Fibroblast of lung (primary cell): Measurements from ENCODE around the gene DNASE1.

Experiments
- EZH2 ChIP-seq: IDR thresholded peaks from 2 replicates; pipeline ENCODE4 v1.5.1; 2012; ENCODE audit warnings: low read length, control low read depth, mild to moderate bottlenecking; ENCODE audit errors: missing control alignments
- TF ChIP-seq, protein P1 (sequence below), 2 donors: IDR thresholded peaks in 1 of 2; conservative IDR thresholded peaks in 1 of 2; 1 replicate in 1 of 2; 2 replicates in 1 of 2; pipeline ENCODE4 v1.5.1; 2011 to 2012; ENCODE audit warnings: low read length in 2 of 2, control low read depth in 1 of 2, inconsistent platforms in 1 of 2, low read depth in 1 of 2, mild to moderate bottlenecking in 1 of 2

DNA sequence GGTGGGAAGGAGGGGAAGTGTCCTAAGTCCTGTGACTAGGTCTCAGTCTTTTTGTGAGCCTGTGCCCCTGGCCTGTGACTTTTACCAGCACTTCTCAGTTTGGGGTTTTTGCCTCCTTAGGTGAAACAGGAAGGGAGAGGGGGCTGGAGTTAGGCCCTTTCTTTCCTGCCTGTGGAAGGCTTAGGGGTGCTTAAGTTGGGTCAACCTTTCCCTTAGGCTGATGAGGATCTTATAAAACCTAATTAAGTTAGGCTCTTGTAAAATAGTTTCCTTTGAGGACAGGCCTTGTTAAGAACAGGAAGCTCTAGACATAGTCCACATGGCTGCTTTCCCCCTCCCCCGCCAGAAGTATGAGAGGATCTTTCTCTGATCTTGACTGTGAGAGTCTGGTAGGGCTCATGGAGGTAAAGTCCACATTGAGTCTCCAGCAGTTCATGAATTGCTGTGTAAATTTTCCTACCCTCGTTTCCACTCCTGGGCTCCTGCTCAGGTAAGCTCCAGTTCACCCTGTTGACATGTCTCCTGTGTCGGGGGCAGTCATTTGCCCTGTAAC, 17.0 kb upstream of the DNASE1 start:
- TF ChIP-seq, protein P1, sequence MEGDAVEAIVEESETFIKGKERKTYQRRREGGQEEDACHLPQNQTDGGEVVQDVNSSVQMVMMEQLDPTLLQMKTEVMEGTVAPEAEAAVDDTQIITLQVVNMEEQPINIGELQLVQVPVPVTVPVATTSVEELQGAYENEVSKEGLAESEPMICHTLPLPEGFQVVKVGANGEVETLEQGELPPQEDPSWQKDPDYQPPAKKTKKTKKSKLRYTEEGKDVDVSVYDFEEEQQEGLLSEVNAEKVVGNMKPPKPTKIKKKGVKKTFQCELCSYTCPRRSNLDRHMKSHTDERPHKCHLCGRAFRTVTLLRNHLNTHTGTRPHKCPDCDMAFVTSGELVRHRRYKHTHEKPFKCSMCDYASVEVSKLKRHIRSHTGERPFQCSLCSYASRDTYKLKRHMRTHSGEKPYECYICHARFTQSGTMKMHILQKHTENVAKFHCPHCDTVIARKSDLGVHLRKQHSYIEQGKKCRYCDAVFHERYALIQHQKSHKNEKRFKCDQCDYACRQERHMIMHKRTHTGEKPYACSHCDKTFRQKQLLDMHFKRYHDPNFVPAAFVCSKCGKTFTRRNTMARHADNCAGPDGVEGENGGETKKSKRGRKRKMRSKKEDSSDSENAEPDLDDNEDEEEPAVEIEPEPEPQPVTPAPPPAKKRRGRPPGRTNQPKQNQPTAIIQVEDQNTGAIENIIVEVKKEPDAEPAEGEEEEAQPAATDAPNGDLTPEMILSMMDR (conservative IDR thresholded peaks at IDR 0.05 in 1 of 2, IDR thresholded peaks at IDR 0.05 in 1 of 2; ENCODE audit: low read depth in 1 of 2, low read length in 2 of 2) = no peak
- no peak for TF ChIP-seq EZH2
